M059J (cell line): ENCODE results near the gene ATP2A3. TPM values are rescaled to one million over a fixed set of nuclear protein-coding genes. Genes with fewer than 3 reads are reported as not detected.

Experiments
- total RNA-seq: library from RNA; depleted of rRNA; stranded (reverse); fragments of >200 nt; shearing (Covaris generic); gene quantifications from 2 replicates; pipeline ENCODE4 v1.2.3, GENCODE V29; 2014; rRNA removed

Gene ATP2A3
- total RNA-seq, 1 experiment from 2014 or later, result 0.10 TPM

Other genes with a start within 250 kb of the ATP2A3 start
- 11.4 and 18.3 TPM in 2 replicates for gene HASPIN, start 240.5 kb downstream of the ATP2A3 start, total RNA-seq
- gene ITGAE, start 163.2 kb downstream of the ATP2A3 start, total RNA-seq, result 38.2 and 38.7 TPM in 2 replicates
- 13.4 and 24.8 TPM in 2 replicates for gene NCBP3, start 118.2 kb downstream of the ATP2A3 start, total RNA-seq
- gene CAMKK1, start 71.4 kb downstream of the ATP2A3 start, total RNA-seq, result 1.7 and 1.8 TPM in 2 replicates
- not detected in 2 replicates for gene P2RX1, start 48.0 kb downstream of the ATP2A3 start, total RNA-seq
- 10.6 and 15.5 TPM in 2 replicates for gene ZZEF1, start 178.6 kb upstream of the ATP2A3 start, total RNA-seq
- gene CYB5D2, start 178.8 kb upstream of the ATP2A3 start, total RNA-seq, result 5.5 and 6.9 TPM in 2 replicates